Fibroblast of the aortic adventitia (primary cell): Measurements from ENCODE around the gene ARVCF. TPM values are rescaled to one million over a fixed set of nuclear protein-coding genes. Genes with fewer than 3 reads are reported as not detected.

Experiments used
- DNase-seq: peaks from one replicate; pipeline ENCODE4 v3.0.0-alpha.2; 2010; ENCODE audit warnings: low read depth
- H3K4me3 ChIP-seq: 2 replicates; pipeline ENCODE4 v1.5.1; 2011; ENCODE audit warnings: low read depth, mild to moderate bottlenecking, control low read depth, low read length, moderate library complexity
- total RNA-seq: library from RNA; depleted of rRNA; stranded (reverse); fragments of >200 nt; gene quantifications from 2 replicates; pipeline ENCODE4 v1.2.3, GENCODE V29; 2012; ENCODE audit warnings: low replicate concordance
- TF ChIP-seq, protein P1 (sequence below): IDR thresholded peaks from 2 replicates; pipeline ENCODE4 v1.5.1; 2011; ENCODE audit warnings: mild to moderate bottlenecking, low read length, control low read depth, inconsistent platforms; ENCODE audit not compliant: insufficient read depth

The ARVCF gene
- total RNA-seq, 1 donor = 12.9 TPM

DNA sequence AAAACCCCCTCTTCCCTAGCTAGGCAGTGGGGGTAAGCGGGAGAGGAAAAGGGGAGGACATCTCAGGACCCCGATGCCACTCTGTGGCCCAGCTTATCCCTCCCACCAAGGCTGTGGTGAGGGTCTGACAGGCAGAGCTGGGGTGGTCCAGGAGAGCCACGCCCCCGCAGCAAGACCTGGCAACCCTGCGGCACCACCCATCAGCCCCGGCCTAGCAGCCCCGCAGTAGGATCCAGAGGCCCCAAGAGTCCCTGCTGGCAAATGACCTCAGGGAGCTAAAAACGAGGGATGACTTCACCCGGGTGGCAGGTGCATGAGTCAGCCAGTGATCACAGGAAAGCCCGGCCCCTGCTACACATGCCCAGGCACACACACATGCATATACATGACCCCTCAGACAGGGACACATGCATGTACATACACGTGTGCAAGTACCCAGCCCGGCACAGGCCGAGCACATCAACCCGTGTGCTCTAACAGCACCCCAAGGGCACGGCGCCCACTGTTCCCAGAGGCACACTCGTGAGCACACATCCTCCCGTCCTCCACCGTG, 32.3 kb downstream of the ARVCF start:
- peak; percentile 68 for DNase-seq
- no peak overlapping the region for H3K4me3 ChIP-seq
- TF ChIP-seq, protein P1, sequence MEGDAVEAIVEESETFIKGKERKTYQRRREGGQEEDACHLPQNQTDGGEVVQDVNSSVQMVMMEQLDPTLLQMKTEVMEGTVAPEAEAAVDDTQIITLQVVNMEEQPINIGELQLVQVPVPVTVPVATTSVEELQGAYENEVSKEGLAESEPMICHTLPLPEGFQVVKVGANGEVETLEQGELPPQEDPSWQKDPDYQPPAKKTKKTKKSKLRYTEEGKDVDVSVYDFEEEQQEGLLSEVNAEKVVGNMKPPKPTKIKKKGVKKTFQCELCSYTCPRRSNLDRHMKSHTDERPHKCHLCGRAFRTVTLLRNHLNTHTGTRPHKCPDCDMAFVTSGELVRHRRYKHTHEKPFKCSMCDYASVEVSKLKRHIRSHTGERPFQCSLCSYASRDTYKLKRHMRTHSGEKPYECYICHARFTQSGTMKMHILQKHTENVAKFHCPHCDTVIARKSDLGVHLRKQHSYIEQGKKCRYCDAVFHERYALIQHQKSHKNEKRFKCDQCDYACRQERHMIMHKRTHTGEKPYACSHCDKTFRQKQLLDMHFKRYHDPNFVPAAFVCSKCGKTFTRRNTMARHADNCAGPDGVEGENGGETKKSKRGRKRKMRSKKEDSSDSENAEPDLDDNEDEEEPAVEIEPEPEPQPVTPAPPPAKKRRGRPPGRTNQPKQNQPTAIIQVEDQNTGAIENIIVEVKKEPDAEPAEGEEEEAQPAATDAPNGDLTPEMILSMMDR = no peak

DNA sequence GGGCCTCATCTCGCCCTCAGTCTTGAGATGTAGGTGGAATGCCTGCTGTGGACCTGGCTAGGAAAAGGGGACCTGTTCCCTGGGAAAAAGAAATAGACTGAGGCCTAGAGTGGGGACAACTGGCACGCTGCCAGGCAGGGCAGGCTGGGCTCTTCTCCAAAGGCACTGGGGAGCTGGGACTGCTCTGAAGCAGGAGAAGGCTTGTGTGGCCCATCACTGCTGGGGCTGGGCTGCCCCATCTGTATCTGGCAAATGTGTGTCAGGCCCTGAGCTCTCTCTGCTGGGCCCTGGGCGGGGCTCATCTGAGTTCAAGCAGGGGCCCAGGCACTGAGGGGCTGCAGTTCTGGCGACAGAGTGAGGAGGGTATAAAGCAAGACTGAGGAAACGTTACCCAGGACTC, 32.9 kb downstream of the ARVCF start:
- TF ChIP-seq, protein P1 = no peak
- H3K4me3 ChIP-seq = no peak overlapping the region
- no peak for DNase-seq

DNA sequence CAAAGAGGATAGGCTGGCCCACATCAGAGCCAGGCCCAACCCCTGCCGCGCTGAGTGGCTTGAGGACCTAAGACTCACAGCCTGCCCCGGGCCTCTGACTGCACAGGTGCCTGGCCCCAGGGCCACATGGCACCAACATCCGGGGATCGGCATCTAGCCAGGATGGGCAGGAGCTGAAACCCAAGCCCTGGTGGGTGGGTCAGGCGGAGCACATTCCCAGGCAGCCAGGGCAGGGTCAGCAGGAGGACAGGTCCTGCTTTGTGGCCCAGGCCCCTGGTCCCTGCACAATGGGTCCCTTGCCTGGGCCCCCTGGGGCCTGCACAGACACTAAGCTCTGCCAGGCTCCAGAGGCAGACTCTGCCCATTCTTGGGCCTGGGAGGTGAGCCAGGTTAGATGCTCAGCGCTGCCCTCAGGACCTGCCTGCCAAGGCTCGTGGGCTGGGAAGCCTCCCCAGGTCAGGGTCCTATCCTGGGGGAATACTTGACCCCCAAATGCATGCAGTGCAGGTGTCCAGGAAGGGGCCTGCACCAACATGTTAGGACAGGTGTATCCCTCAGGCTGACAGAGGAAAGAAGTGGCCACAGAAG, 33.5 kb downstream of the ARVCF start:
- no peak for DNase-seq
- TF ChIP-seq, protein P1 = no peak
- no peak overlapping the region for H3K4me3 ChIP-seq

DNA sequence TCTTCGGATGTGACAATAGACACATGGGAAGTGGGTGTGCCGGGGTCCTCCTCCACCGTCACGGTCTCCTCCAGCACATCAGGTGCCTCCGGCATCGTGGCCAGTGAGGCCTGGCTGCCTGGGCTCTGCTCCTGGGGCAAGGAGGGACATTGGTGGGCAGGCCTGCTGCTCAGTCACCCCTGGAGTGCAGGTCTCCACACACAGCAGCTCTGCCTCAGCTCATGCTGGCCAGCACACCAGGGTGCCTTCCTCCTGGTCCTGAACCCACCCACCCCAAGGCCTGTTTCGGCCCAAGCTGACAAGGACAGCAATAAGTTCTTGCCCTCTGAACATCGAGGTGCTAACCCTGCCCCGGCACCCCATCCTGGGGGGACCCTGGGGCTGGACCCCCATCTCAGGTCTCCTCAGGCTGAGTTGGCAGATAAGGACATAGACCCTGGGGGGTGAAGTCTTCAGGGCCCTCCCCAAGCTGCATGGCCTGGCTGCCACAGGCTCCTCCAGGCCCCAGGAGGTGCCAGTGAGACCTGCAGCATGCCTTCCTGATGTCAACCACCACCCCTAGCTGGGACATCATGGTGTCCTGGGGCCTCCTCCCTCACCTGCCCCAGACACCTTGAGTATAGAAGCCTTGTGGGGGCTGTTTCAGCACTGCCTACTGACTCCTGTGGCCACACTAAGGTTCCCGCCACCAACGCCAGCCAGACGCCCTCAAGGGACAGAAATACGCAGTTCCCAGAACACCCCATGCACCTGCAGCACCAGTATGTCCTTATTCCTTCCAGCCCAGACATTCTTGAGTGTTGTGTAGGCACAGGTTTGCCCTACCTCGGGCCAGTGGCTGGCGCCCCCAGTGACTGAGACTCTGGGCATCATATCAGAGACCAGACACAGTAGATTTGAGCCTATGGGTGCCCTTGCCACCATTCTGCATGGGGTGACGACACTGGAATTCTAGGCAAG, 34.4 kb downstream of the ARVCF start:
- DNase-seq = no peak
- TF ChIP-seq, protein P1 = no peak
- H3K4me3 ChIP-seq = no peak overlapping the region

DNA sequence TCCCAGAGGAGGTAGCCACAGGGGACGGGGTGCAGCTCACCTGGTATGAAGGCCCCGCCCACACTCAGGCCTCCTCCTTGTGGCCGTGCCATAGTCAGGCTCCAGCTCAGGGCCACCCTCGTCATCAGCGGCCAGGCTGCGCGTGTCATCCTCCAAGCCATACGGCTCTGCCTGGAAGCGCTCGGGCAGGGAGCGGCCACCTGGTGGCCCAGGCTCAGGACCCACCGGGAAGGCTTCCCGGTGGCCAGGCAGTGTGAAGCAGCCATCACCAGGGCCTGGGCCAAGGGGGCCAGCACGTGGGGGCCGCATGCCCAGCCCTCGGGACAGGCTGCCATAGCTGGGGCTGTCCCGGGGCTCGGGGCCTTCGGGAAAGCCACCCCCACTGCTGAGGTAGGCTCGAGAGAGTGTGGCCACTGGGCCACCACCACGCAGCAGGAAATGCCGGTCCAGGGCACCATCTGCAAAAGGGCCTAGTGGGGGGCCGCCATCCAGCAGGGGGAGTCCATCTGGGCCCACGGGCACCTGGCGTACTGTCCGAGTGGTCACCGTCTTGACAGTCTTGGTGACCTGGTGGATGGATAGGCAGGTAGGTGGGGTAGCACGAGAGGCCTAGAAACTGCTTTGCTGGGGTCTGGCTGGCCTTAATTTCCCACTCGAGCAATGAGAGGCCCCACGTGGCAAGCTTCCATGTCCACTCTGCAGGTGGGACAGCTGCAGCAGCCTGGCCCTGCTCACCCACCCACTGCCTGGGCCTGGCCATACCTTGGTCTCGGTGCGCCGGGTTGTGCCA, 35.3 kb downstream of the ARVCF start:
- DNase-seq = no peak
- TF ChIP-seq, protein P1 = no peak
- no peak overlapping the region for H3K4me3 ChIP-seq

DNA sequence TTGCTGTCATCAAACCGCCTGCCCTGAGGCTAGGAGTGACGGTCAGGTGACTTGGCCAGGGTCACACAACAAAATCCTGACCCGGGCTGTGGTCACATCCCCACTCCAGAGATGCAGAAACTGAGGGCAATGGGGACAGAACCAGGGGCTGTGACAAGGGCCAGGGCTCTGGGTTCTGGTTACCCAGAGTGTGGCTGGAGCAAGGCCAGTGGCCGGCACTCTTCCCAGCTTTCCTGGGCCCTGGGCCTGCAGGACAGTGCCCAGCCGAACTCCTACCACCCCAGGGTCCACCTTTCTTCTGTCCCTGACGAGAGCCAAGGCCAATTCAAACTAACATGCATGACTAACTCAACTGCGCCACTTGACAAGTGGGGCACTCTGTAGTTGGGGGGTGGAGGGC, 35.9 kb downstream of the ARVCF start:
- DNase-seq = no peak
- TF ChIP-seq, protein P1 = no peak

More for the DNA sequence above, 35.9 kb downstream of the ARVCF start:
- H3K4me3 ChIP-seq = no peak overlapping the region
